Endothelial cell of umbilical vein (primary cell): ENCODE data around the gene SERGEF. TPM values are rescaled to one million over a fixed set of nuclear protein-coding genes. Genes with fewer than 3 reads are reported as not detected.

Source experiments
- BruUV-seq: library from RNA; stranded (reverse); fragments of 400-500 nt; replicated peaks from 2 replicates; lab custom pipeline; 2021; lab: Mats Ljungman, UMichigan
- CTCF ChIA-PET: fragments of 300-600, 350-600 bp; sonication (Branson Sonifier 250); formaldehyde crosslinking; loops from one replicate; lab custom pipeline; 2021; ENCODE audit warnings: antibody characterized with exemption, inconsistent platforms; lab: Charles Lee
- POLR2A ChIA-PET: fragments of 300-600, 350-600 bp; sonication (Branson Sonifier 250); formaldehyde crosslinking; loops from one replicate; lab custom pipeline; 2021; ENCODE audit warnings: antibody characterized with exemption, inconsistent platforms; lab: Charles Lee
- DNase-seq: peaks from one replicate; pipeline ENCODE4 v3.0.0-alpha.2; 2011; ENCODE audit warnings: low read depth, low spot score
- FAIRE-seq: peaks from 2 replicates; lab custom pipeline; 2011; peaks lifted over from hg19 to GRCh38; lab: Jason Lieb, UNC
- H2AFZ ChIP-seq: 2 replicates; pipeline ENCODE4 v1.6.0; 2012; ENCODE audit warnings: low read depth, low read length, control low read depth, inconsistent platforms
- H3K27ac ChIP-seq: 2 replicates; pipeline ENCODE4 v1.5.1; 2011; ENCODE audit warnings: low read depth, mild to moderate bottlenecking, control low read depth, low read length, moderate library complexity; ENCODE audit not compliant: insufficient read depth
- H3K27me3 ChIP-seq, 2 experiments: 2 replicates each; pipeline versions ENCODE4 v1.6.0 to v1.6.1; 2011; ENCODE audit warnings: low read length in 2 of 2, mixed read lengths in 1 of 2; ENCODE audit not compliant: control insufficient read depth in 2 of 2, insufficient read depth in 2 of 2
- H3K36me3 ChIP-seq, 2 experiments: 2 replicates in 1 of 2; 3 replicates in 1 of 2; pipeline ENCODE4 v1.5.1; 2011; ENCODE audit warnings: low read length in 2 of 2, mild to moderate bottlenecking in 1 of 2, moderate library complexity in 1 of 2; ENCODE audit not compliant: control insufficient read depth in 2 of 2, insufficient read depth in 2 of 2; ENCODE audit errors: extremely low read depth in 1 of 2
- H3K4me1 ChIP-seq: 3 replicates; pipeline ENCODE4 v1.5.1; 2011; ENCODE audit warnings: mild to moderate bottlenecking, low read length; ENCODE audit not compliant: control insufficient read depth, insufficient read depth; ENCODE audit errors: extremely low read depth
- H3K4me2 ChIP-seq: 2 replicates; pipeline ENCODE4 v1.6.1; 2011; ENCODE audit warnings: low read length, control low read depth, mixed read lengths; ENCODE audit not compliant: insufficient read depth
- H3K4me3 ChIP-seq, 3 experiments: fragments of 200-600 bp in 1 of 3; sonication (generic), shearing (Covaris generic) in 1 of 3; replicated peaks in 1 of 3; 2 replicates each; pipeline ENCODE4 v1.5.1; 2011 to 2016; ENCODE audit warnings: control low read depth in 3 of 3, low read length in 3 of 3, mild to moderate bottlenecking in 2 of 3, inconsistent platforms in 1 of 3, low read depth in 1 of 3, moderate library complexity in 1 of 3; ENCODE audit not compliant: insufficient read depth in 1 of 3
- H3K79me2 ChIP-seq: 2 replicates; pipeline ENCODE4 v1.6.0; 2012; ENCODE audit warnings: low read length, inconsistent platforms; ENCODE audit not compliant: control insufficient read depth, insufficient read depth
- H3K9ac ChIP-seq: replicated peaks from 2 replicates; pipeline ENCODE3; 2011; ENCODE audit warnings: low read length, control low read depth; ENCODE audit not compliant: insufficient read depth; ENCODE audit errors: extremely low read depth
- H3K9me1 ChIP-seq: replicated peaks from 3 replicates; pipeline ENCODE4 v1.6.0; 2011; ENCODE audit warnings: mild to moderate bottlenecking, low read length; ENCODE audit not compliant: control insufficient read depth, insufficient read depth; ENCODE audit errors: extremely low read depth
- H3K9me3 ChIP-seq: replicated peaks from 2 replicates; pipeline ENCODE4 v1.5.1; 2012; ENCODE audit warnings: low read length, inconsistent platforms; ENCODE audit not compliant: control insufficient read depth, insufficient read depth
- H4K20me1 ChIP-seq: replicated peaks from 2 replicates; pipeline ENCODE3; 2011; ENCODE audit warnings: mild to moderate bottlenecking, low read length; ENCODE audit not compliant: control insufficient read depth, insufficient read depth; ENCODE audit errors: extremely low read depth
- CTCF ChIP-seq, 2 donors: IDR thresholded peaks; 1 replicate in 1 of 2; 2 replicates in 1 of 2; pipeline ENCODE4 v1.5.1; 2011; ENCODE audit warnings: low read length in 2 of 2, mild to moderate bottlenecking in 2 of 2, moderate library complexity in 2 of 2, control low read depth in 1 of 2, inconsistent platforms in 1 of 2, low read depth in 1 of 2; ENCODE audit not compliant: insufficient read depth in 1 of 2; ENCODE audit errors: extremely low read depth in 1 of 2
- EZH2 ChIP-seq: IDR thresholded peaks from 2 replicates; pipeline ENCODE4 v1.6.1; 2012; ENCODE audit warnings: borderline replicate concordance, low read depth, mild to moderate bottlenecking, moderate library complexity, low read length, inconsistent platforms; ENCODE audit not compliant: severe bottlenecking
- FOS ChIP-seq: IDR thresholded peaks from 2 replicates; pipeline ENCODE4 v1.6.1; 2011; ENCODE audit warnings: mild to moderate bottlenecking, low read length, moderate library complexity, borderline replicate concordance; ENCODE audit not compliant: insufficient read depth
- GATA2 ChIP-seq: IDR thresholded peaks from 2 replicates; pipeline ENCODE4 v1.7.0; 2011; ENCODE audit warnings: low read depth, mild to moderate bottlenecking, moderate library complexity, mixed read lengths, low read length; ENCODE audit not compliant: insufficient read length, insufficient read depth
- JUN ChIP-seq: IDR thresholded peaks from 2 replicates; pipeline ENCODE4 v1.6.1; 2011; ENCODE audit warnings: borderline replicate concordance, low read depth; ENCODE audit not compliant: insufficient read length, insufficient read depth
- MAX ChIP-seq: IDR thresholded peaks from 2 replicates; pipeline ENCODE4 v1.6.1; 2011; ENCODE audit not compliant: insufficient read depth, insufficient read length
- MYC ChIP-seq: IDR thresholded peaks from one replicate; pipeline ENCODE4 v1.6.1; 2011; ENCODE audit warnings: mild to moderate bottlenecking, low read depth, low read length
- POLR2A ChIP-seq: IDR thresholded peaks from 2 replicates; pipeline ENCODE4 v1.6.1; 2012; ENCODE audit warnings: low read depth, mild to moderate bottlenecking, control low read depth, low read length
- POLR2AphosphoS5 ChIP-seq: IDR thresholded peaks from 2 replicates; pipeline ENCODE4 v1.6.1; 2012; ENCODE audit warnings: low read depth, mild to moderate bottlenecking, control low read depth, low read length, moderate library complexity; ENCODE audit not compliant: insufficient read depth
- dilution Hi-C: fragments of 300-500 bp; cut with MboI; formaldehyde crosslinking; loops from one replicate; pipeline ENCODE4 v1.15.0; 2019; ENCODE audit warnings: low sequenced_read_pairs; ENCODE audit not compliant: extremely low pct_ligation_motif_present
- intact Hi-C: fragments of 100-400 bp; cut with micrococcal nuclease; formaldehyde crosslinking; loops from one replicate; pipeline ENCODE4 v1.10.0; 2022
- polyA plus RNA-seq, 4 experiments: library from polyadenylated mRNA; depleted of rRNA in 3 of 4; stranded (reverse) in 3 of 4; unstranded in 1 of 4; fragments of >200 nt; gene quantifications; 2 replicates each; pipeline versions ENCODE4 v1.2.1 to v1.2.3, GENCODE V29; 2011 to 2012; ENCODE audit warnings: missing spikeins in 1 of 4
- total RNA-seq: library from RNA; stranded (reverse); gene quantifications from 2 replicates; pipeline ENCODE4 v1.2.3, GENCODE V29; 2021

Gene SERGEF
- total and polyA plus RNA-seq, 2 donors (not counting 3 experiments of a cell fraction or from before 2014, with no cell fraction given) = 8.7 to 16.7 TPM

GRCh38 chr11:17773674-17774073, 239.2 kb downstream of the SERGEF start:
- Histone ChIP-seq H3K4me1 (no peaks in the 10 kb centered on the region), H3K9me3 (no peaks in the 10 kb centered on the region), H3K9ac (no peak overlapping the region), H3K27me3 (no peaks in the 10 kb centered on the region), H4K20me1 (no peaks in the 10 kb centered on the region), H3K36me3 (no peaks in the 10 kb centered on the region), H3K9me1 (no peaks in the 10 kb centered on the region), H3K4me2 (no peak overlapping the region), H3K27ac (no peak overlapping the region), H3K4me3 (no peak overlapping the region), H2AFZ (no peak overlapping the region), H3K79me2 (no peaks in the 10 kb centered on the region)
- ChIA-PET POLR2A (no interaction called here), CTCF (interaction anchor here (1.2 kb wide), 1 partner anchor 9 kb away, joined by 3 read pairs; no protein-coding TSS in a partner anchor)
- no peak for TF ChIP-seq GATA2
- no peak for TF ChIP-seq POLR2A
- TF ChIP-seq JUN = no peak
- no peak for TF ChIP-seq MYC
- TF ChIP-seq CTCF (IDR thresholded peaks at IDR 0.05; ENCODE audit: extremely low read depth in 1 of 2, insufficient read depth in 1 of 2, low read depth in 1 of 2, low read length in 2 of 2) = no peak
- no peak for TF ChIP-seq EZH2
- no peak for TF ChIP-seq POLR2AphosphoS5
- no peak for TF ChIP-seq FOS
- TF ChIP-seq MAX = no peak
- no TSS peak for BruUV-seq
- DNase-seq (no peak), FAIRE-seq (no peak)
- intact Hi-C loops = no loop called here
- dilution Hi-C loops = no loop called here
